ENCODE data around the gene GLIPR2. TPM values are rescaled to one million over a fixed set of nuclear protein-coding genes. Genes with fewer than 3 reads are reported as not detected.

Gene GLIPR2
- total and polyA plus RNA-seq, 2 experiments from 2014 or later, result 5.1 to 5.7 TPM

DNA sequence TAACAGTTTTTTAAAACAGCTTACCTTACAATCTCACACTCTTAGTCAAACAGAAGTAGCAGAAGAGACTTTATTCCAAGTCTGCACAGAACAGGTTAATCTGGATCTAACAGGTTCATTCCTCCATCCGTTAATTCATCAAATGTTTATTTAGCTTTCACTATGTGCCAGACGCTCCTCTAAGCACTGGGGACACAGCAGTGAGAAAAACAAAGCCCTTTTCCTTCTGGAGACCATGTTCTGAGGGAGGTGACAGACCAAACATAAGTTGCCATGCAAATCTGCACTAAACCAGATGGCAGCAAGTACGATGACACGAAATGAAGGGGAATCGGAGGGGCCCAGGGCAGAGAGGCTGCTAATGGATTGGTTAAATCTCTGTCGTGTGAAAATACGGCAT is 17.1 kb upstream of the GLIPR2 start:
- H3K4me3 ChIP-seq, result no peak overlapping the region
- no peak overlapping the region for H3K27ac ChIP-seq (ENCODE audit: low read depth)
- no peaks in the 10 kb centered on the region for H3K36me3 ChIP-seq (ENCODE audit: insufficient read depth)
- no peak overlapping the region for H3K4me2 ChIP-seq
- Mint-ChIP-seq H3K4me1 (peaks cover 5% of the 10 kb centered on the region), H3K27me3 (ENCODE audit: insufficient read depth, low read depth, poor library complexity) (peaks cover 2% of the 10 kb centered on the region), H3K36me3 (ENCODE audit: low read depth) (no peaks in the 10 kb centered on the region), H3K4me3 (no peak overlapping the region), H3K27ac (no peak overlapping the region), H3K9me3 (no peaks in the 10 kb centered on the region)
- H3F3A ChIP-seq (replicated peaks; ENCODE audit: low read depth), result no peaks in the 10 kb centered on the region
- ATAC-seq (no peak), DNase-seq (ENCODE audit: low spot score) (no peak)
- H3K9me2 ChIP-seq (ENCODE audit: insufficient read depth), result no peaks in the 10 kb centered on the region
- TF ChIP-seq, protein P1, sequence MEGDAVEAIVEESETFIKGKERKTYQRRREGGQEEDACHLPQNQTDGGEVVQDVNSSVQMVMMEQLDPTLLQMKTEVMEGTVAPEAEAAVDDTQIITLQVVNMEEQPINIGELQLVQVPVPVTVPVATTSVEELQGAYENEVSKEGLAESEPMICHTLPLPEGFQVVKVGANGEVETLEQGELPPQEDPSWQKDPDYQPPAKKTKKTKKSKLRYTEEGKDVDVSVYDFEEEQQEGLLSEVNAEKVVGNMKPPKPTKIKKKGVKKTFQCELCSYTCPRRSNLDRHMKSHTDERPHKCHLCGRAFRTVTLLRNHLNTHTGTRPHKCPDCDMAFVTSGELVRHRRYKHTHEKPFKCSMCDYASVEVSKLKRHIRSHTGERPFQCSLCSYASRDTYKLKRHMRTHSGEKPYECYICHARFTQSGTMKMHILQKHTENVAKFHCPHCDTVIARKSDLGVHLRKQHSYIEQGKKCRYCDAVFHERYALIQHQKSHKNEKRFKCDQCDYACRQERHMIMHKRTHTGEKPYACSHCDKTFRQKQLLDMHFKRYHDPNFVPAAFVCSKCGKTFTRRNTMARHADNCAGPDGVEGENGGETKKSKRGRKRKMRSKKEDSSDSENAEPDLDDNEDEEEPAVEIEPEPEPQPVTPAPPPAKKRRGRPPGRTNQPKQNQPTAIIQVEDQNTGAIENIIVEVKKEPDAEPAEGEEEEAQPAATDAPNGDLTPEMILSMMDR (conservative IDR thresholded peaks at IDR 0.05; ENCODE audit: low read depth in 2 of 2), result no peak
- TF ChIP-seq CREB1 (CRISPR knock-in tag; IDR thresholded peaks at IDR 0.05; ENCODE audit: low read depth), result no peak
- H4K20me1 ChIP-seq (replicated peaks; ENCODE audit: insufficient read depth), result no peaks in the 10 kb centered on the region
- H3K79me2 ChIP-seq (replicated peaks; ENCODE audit: insufficient read depth), result no peaks in the 10 kb centered on the region
- no peaks in the 10 kb centered on the region for H3K27me3 ChIP-seq (ENCODE audit: insufficient read depth)
- 0 out of 2 replicates have a peak, but pooled peaks cover 3% of the 10 kb centered on the region for H3K4me1 ChIP-seq (ENCODE audit: insufficient read depth)
- no peak overlapping the region for H2AFZ ChIP-seq

- H3K36me3 Mint-ChIP-seq (ENCODE audit: low read depth), result no peaks in the 10 kb centered on the region
- Histone ChIP-seq H3K4me3 (no peak overlapping the region), H4K20me1 (replicated peaks; ENCODE audit: insufficient read depth) (no peaks in the 10 kb centered on the region), H3K4me1 (ENCODE audit: insufficient read depth) (0 out of 2 replicates have a peak, but pooled peaks cover 3% of the 10 kb centered on the region), H3K27ac (ENCODE audit: low read depth) (no peak overlapping the region), H2AFZ (no peak overlapping the region), H3K4me2 (no peak overlapping the region), H3F3A (replicated peaks; ENCODE audit: low read depth) (no peaks in the 10 kb centered on the region), H3K36me3 (ENCODE audit: insufficient read depth) (no peaks in the 10 kb centered on the region), H3K79me2 (replicated peaks; ENCODE audit: insufficient read depth) (no peaks in the 10 kb centered on the region), H3K9me2 (ENCODE audit: insufficient read depth) (no peaks in the 10 kb centered on the region), H3K27me3 (ENCODE audit: insufficient read depth) (no peaks in the 10 kb centered on the region)
- no peaks in the 10 kb centered on the region for H3K9me3 Mint-ChIP-seq
- ATAC-seq (no peak; the same call in 1 of the 3 replicates), DNase-seq (ENCODE audit: low spot score) (no peak)
- H3K27me3 Mint-ChIP-seq (ENCODE audit: insufficient read depth, low read depth, poor library complexity), result peaks cover 2% of the 10 kb centered on the region
- H3K4me1 Mint-ChIP-seq, result peaks cover 5% of the 10 kb centered on the region
- no peak overlapping the region for H3K4me3 Mint-ChIP-seq
- H3K27ac Mint-ChIP-seq, result no peak overlapping the region
- TF ChIP-seq JUNB (IDR thresholded peaks at IDR 0.05; ENCODE audit: unreplicated experiment) (no peak), NANOG (IDR thresholded peaks at IDR 0.05; ENCODE audit: borderline replicate concordance) (no peak), ZNF114 (CRISPR knock-in tag; IDR thresholded peaks at IDR 0.05) (no peak), ZNF331 (CRISPR knock-in tag; IDR thresholded peaks at IDR 0.05; ENCODE audit: low read depth) (no peak), EZH2phosphoT487 (IDR thresholded peaks at IDR 0.05; ENCODE audit: unreplicated experiment) (no peak), STAT1 (IDR thresholded peaks at IDR 0.05; ENCODE audit: unreplicated experiment) (no peak), CREB1 (CRISPR knock-in tag; IDR thresholded peaks at IDR 0.05; ENCODE audit: low read depth) (no peak), POLR2AphosphoS5 (IDR thresholded peaks at IDR 0.05; ENCODE audit: low read depth) (no peak)
- TF ChIP-seq, protein P1 (conservative IDR thresholded peaks at IDR 0.05; ENCODE audit: low read depth in 2 of 2), result no peak
- TF ChIP-seq, protein P2, sequence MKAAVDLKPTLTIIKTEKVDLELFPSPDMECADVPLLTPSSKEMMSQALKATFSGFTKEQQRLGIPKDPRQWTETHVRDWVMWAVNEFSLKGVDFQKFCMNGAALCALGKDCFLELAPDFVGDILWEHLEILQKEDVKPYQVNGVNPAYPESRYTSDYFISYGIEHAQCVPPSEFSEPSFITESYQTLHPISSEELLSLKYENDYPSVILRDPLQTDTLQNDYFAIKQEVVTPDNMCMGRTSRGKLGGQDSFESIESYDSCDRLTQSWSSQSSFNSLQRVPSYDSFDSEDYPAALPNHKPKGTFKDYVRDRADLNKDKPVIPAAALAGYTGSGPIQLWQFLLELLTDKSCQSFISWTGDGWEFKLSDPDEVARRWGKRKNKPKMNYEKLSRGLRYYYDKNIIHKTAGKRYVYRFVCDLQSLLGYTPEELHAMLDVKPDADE (IDR thresholded peaks at IDR 0.05), result no peak
- TF ChIP-seq, protein P3, sequence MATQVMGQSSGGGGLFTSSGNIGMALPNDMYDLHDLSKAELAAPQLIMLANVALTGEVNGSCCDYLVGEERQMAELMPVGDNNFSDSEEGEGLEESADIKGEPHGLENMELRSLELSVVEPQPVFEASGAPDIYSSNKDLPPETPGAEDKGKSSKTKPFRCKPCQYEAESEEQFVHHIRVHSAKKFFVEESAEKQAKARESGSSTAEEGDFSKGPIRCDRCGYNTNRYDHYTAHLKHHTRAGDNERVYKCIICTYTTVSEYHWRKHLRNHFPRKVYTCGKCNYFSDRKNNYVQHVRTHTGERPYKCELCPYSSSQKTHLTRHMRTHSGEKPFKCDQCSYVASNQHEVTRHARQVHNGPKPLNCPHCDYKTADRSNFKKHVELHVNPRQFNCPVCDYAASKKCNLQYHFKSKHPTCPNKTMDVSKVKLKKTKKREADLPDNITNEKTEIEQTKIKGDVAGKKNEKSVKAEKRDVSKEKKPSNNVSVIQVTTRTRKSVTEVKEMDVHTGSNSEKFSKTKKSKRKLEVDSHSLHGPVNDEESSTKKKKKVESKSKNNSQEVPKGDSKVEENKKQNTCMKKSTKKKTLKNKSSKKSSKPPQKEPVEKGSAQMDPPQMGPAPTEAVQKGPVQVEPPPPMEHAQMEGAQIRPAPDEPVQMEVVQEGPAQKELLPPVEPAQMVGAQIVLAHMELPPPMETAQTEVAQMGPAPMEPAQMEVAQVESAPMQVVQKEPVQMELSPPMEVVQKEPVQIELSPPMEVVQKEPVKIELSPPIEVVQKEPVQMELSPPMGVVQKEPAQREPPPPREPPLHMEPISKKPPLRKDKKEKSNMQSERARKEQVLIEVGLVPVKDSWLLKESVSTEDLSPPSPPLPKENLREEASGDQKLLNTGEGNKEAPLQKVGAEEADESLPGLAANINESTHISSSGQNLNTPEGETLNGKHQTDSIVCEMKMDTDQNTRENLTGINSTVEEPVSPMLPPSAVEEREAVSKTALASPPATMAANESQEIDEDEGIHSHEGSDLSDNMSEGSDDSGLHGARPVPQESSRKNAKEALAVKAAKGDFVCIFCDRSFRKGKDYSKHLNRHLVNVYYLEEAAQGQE (IDR thresholded peaks at IDR 0.05; ENCODE audit: unreplicated experiment), result no peak
Measured at GRCh38 chr9:36120705-36121104, 15.8 kb upstream of the GLIPR2 start.

Data from GM23338 (cell line).